Activated CD4-positive, alpha-beta T cell treated with anti-CD3 and anti-CD28 coated beads, Interleukin-10, Interleukin-2, amounts not matched to agents 100 ng/mL and 50 ng/mL, durations not matched to agents 16 hours and 8 hours (primary cell): ENCODE measurements around the gene ISCA1.
A peak's percentile ranks its signal among the peaks of the same experiment; 100 is the strongest.
"Not testable (repeated sequence)": the region's sequence is repeated elsewhere in the genome, so short reads cannot be mapped to it uniquely, and the experiment has no call there.

Source experiments
- DNase-seq: peaks from one replicate; pipeline ENCODE4 v3.0.0-alpha.2; 2020

ISCA1 gene

GRCh38 chr9:86282077-86282978, at the start of gene ISCA1:
Gene ISCA1 (minus strand): TSS chr9:86282538. CDS start chr9:86282458, 80 bp downstream.
- DNase-seq, result peak; percentile 97

- no peak for DNase-seq
Measured at GRCh38 chr9:86330186-86330585, 47.8 kb upstream of the ISCA1 start.

- DNase-seq, result no peak
Measured at GRCh38 chr9:86329649-86330048, 47.3 kb upstream of the ISCA1 start.

GRCh38 chr9:86328156-86328555, 45.8 kb upstream of the ISCA1 start:
- DNase-seq, result no peak

GRCh38 chr9:86326536-86326935, 44.2 kb upstream of the ISCA1 start:
- no peak for DNase-seq

- no peak for DNase-seq
Measured at GRCh38 chr9:86324901-86325300, 42.6 kb upstream of the ISCA1 start.

GRCh38 chr9:86324308-86324707, 42.0 kb upstream of the ISCA1 start:
- no peak for DNase-seq

GRCh38 chr9:86322973-86323644, 40.8 kb upstream of the ISCA1 start:
- no peak for DNase-seq

GRCh38 chr9:86321373-86321772, 39.0 kb upstream of the ISCA1 start:
- no peak for DNase-seq

- no peak for DNase-seq
Measured at GRCh38 chr9:86318187-86318586, 35.8 kb upstream of the ISCA1 start.

GRCh38 chr9:86315078-86315477, 32.7 kb upstream of the ISCA1 start:
- no peak for DNase-seq

GRCh38 chr9:86312959-86313358, 30.6 kb upstream of the ISCA1 start:
- not testable (repeated sequence) for DNase-seq

GRCh38 chr9:86308687-86309086, 26.3 kb upstream of the ISCA1 start:
- no peak for DNase-seq

- DNase-seq, result no peak
Measured at GRCh38 chr9:86304236-86304730, 21.9 kb upstream of the ISCA1 start.

- peak; percentile 82 for DNase-seq
Measured at GRCh38 chr9:86303316-86303975, 21.1 kb upstream of the ISCA1 start.

- DNase-seq, result no peak
Measured at GRCh38 chr9:86301686-86302085, 19.3 kb upstream of the ISCA1 start.

- no peak for DNase-seq
Measured at GRCh38 chr9:86300701-86301100, 18.4 kb upstream of the ISCA1 start.

- no peak for DNase-seq
Measured at GRCh38 chr9:86298873-86299272, 16.5 kb upstream of the ISCA1 start.

GRCh38 chr9:86290341-86290740, 8.0 kb upstream of the ISCA1 start:
- DNase-seq, result not testable (repeated sequence)

GRCh38 chr9:86288499-86289198, 6.3 kb upstream of the ISCA1 start:
- DNase-seq, result no peak

GRCh38 chr9:86287013-86287412, 4.7 kb upstream of the ISCA1 start:
- DNase-seq, result peak; percentile 47

GRCh38 chr9:86286278-86286677, 3.9 kb upstream of the ISCA1 start:
- DNase-seq, result no peak

- no peak for DNase-seq
Measured at GRCh38 chr9:86285261-86285660, 2.9 kb upstream of the ISCA1 start.
